ENCODE data around the gene FXR1.

FXR1 gene

GRCh38 chr3:181009225-181009624 is 96.8 kb downstream of the FXR1 start:
- TF ChIP-seq, protein P1, sequence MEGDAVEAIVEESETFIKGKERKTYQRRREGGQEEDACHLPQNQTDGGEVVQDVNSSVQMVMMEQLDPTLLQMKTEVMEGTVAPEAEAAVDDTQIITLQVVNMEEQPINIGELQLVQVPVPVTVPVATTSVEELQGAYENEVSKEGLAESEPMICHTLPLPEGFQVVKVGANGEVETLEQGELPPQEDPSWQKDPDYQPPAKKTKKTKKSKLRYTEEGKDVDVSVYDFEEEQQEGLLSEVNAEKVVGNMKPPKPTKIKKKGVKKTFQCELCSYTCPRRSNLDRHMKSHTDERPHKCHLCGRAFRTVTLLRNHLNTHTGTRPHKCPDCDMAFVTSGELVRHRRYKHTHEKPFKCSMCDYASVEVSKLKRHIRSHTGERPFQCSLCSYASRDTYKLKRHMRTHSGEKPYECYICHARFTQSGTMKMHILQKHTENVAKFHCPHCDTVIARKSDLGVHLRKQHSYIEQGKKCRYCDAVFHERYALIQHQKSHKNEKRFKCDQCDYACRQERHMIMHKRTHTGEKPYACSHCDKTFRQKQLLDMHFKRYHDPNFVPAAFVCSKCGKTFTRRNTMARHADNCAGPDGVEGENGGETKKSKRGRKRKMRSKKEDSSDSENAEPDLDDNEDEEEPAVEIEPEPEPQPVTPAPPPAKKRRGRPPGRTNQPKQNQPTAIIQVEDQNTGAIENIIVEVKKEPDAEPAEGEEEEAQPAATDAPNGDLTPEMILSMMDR (conservative IDR thresholded peaks at IDR 0.05) = no peak
- H3K27ac ChIP-seq = no peak overlapping the region

DNA sequence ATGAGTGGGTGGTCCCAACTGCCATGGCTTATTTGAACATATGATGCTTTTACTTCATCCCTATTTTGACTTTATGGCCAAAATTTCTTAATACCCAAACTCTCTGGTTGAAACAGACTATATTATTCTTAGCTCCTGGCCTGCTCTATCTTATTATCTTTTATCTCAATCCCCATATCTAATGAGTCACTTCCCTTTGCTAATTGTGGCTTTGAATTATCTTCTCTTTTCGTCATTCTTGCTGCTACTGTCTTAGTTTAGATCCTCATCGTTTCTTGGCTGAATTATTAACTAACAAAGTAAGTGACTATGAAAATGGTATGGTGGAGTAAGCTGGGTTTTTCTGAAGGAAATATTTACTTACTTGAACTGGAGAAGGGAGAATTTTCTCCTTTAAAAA is 105.2 kb downstream of the FXR1 start:
- TF ChIP-seq, protein P1 (conservative IDR thresholded peaks at IDR 0.05) = no peak
- no peak overlapping the region for H3K27ac ChIP-seq

- TF ChIP-seq, protein P1 (conservative IDR thresholded peaks at IDR 0.05) = no peak
- no peak overlapping the region for H3K27ac ChIP-seq
Measured at GRCh38 chr3:181025204-181025603, 112.7 kb downstream of the FXR1 start.

DNA sequence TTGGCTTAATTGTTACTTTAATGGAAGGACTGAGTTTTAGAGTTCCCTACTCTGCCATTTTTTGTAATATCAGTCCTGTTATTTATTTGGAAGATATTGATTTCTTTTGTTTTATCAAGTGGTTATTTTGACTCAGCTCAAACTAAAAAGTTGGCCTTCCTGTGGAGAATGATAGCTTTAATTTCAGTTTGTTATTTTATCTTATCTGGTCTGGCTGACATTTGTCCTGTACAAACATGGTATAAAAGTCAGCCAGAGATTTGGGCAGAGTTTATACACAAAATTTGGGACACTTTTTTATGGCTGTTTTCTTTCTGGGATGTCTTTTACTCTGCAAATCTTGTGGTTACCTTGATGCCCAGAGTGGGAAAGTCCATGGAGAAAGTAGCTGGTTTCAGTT is 118.5 kb downstream of the FXR1 start:
- TF ChIP-seq, protein P1 (conservative IDR thresholded peaks at IDR 0.05) = no peak
- no peak overlapping the region for H3K27ac ChIP-seq
